HG02973 (cell line): ENCODE measurements around the gene PJA2.
"Not testable (repeated sequence)": the region's sequence is repeated elsewhere in the genome, so short reads cannot be mapped to it uniquely, and the experiment has no call there.

Experiments
- ATAC-seq: cut with Tn5 transposase; IDR thresholded peaks from one replicate; pipeline ENCODE4 v1.9.1; 2021; ENCODE audit warnings: moderate library complexity; ENCODE audit not compliant: unreplicated experiment

PJA2 gene

DNA sequence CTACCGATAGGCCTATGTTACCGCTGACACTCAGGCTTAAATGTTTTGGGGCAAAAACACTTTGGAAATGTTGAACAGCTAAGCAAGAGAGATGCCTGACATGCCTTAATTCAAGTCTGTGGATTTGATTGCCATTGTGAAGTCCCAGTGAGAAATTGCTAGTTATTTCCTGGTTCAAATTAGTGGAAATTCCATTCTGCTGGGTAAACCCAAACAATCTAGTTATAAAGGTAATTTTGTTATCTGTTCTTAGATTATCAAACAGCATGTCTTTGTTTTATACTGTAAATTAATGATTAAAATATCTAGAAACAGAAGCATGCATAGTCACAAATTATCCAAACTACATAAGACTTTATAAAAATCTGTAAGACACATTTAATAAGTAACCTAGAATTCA is 96.6 kb downstream of the PJA2 start:
- no peak for ATAC-seq

DNA sequence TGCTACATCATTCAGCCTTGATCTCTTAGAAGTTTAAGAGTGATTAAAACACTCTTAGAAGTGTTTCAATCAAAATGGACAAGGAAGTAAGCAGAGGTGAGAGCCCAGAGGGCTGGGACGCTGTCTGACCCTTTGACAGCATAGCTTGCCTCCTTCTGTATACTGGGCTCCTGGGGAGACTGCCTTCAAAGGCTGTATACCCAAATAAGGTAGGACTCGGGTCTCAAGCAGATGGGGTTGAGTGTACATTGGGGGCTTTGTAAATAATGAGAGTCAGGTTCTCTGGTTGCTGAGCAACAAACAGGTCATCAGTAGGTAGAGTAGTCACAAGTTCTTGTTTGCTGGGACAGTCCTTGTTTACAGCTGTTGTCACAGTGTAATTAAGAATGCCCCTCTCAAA is 97.1 kb downstream of the PJA2 start:
- no peak for ATAC-seq

DNA sequence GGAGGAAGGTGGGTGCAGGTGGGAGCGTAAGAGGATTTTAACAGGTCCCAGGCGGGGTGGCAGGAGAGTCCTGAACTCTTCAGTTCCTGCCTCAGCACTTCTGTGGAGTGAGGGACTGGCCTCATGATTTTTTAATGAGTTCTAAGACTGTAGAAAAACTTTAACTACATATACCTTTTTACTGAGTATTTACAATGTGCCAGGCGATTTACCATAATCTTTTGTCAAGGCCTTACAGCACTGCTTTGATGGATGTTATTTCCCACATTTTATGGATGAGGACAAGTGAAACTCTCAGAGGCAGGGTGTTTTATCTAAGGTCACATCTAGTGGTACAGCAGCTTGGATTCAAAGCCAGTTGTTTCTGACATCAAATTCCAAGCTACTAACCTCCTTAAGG is 99.5 kb downstream of the PJA2 start:
- no peak for ATAC-seq

DNA sequence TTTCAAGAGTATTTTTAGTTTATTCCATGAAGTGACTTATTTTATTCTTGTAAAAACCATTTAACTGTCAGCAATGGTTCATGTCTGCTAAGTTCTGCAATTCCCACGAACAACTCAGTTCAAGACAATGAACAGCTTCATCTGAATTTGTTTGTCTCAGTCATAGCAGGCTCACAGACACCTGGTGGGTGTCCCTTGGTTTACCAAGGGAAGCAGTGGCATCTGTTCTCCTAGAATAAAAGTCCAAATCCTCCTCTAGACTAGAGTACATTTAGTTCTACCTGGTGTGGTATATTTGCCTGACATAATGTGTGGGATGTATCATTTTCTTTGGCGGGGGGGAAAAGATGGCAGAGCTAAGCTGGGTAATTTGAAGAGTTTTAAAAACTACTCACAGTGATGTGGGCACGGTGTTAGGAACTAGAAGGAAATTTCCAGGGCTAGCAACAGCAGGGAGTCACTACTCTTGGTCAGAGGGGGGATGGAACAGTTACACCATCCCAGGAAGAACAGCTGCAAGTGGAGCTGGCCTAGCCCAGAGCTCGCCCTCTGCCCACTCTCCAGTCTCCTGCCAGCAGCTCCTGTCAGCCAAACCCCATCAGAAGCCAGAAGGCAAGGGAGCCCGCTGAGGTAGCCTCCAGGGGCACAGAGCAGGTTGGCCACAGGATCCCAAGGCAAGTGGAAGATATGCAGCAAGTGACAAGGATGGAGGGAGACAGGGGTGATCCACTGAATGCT is 100.3 kb downstream of the PJA2 start:
- ATAC-seq: no peak

DNA sequence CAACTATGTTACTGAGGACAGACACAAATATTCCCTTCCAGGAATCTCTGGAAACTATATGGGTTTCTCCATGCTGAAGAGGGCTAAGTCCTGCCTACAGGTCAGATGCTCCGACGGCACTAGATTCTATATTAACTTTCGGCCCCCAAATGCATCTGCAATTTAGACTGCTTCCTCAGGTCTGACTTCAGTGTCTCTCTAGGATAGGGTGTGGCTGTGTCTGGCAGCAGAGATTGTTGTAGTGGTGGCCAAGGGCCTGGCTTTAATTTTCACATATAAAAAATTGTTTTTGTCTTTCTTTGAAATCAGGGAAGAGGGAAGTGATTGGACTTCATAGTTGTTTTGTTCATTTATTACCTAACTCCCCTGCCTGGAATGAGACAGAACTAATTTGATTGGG is 101.8 kb downstream of the PJA2 start:
- ATAC-seq: no peak

DNA sequence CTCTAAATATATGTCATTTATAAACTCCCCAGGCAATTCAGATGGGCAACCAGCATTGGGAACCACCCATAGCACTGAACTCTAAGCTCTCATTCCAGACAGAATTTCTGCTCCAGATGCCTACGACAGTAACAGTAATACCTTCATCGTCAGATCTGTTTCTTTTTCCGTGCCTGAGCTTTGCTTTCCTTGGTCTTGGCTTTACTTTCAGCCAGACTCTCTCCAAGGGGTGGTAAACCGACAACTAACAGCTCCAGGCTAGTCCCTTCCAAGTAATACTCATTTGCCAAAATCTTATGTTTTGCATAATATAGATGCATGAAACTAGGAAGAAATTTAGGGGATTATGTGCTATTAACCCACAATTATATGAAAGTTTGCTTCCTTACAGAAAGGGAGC is 102.3 kb downstream of the PJA2 start:
- no peak for ATAC-seq

DNA sequence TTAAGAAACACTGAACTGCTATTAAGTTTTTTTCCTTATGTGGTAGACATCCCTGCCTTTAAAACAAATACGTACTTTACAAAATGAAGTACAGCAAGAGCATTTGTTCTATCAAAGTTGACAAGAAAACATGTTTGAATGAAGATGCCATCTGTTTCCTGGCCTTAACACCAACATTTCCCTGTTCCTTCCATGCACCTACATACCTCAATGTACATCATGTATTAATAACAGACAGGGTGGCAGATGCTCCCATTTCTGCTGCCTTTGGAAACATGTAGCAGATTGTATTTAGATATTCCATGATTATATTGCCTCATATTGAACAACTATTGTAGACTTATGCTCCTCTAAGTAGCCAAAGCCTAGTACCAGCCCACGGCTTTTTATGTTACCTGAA is 104.4 kb downstream of the PJA2 start:
- no peak for ATAC-seq

DNA sequence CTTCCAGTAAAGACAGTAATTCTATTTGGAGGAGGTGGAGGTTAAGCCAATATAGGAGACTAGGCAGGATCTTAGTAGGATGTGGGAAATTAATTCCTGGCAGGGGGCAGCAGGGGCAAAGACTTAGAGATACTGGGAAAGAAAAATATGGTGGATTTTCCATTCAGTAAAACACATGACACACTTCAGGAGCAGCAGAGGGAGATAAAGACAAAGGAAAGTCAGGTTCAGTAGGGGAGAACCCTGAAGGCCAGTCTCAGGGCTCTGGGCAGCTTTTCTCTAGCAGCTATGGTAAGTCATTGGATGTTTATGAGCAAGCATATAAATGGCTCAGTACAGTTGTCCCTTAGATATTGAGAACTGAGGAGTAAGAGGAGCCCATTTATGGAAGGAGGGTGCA is 105.5 kb downstream of the PJA2 start:
- no peak for ATAC-seq

DNA sequence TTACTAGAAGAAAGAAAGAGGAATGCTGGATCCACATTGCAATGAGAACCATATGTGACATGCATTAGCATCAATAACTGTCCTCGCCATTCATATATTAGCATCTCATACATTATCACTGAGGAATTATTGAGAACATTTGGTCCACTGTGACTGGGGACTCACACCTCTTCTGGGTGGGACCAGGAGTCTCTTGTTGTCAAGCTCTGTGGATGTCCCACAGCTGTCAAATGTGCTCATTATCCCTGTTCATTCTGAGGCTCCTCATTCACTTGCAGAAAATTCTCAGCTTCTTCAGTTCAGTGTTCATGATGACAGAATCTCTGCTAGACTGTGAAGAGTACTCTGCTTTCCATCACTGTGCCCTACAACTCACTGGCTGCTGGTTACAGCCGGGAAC is 109.4 kb downstream of the PJA2 start:
- ATAC-seq: no peak

DNA sequence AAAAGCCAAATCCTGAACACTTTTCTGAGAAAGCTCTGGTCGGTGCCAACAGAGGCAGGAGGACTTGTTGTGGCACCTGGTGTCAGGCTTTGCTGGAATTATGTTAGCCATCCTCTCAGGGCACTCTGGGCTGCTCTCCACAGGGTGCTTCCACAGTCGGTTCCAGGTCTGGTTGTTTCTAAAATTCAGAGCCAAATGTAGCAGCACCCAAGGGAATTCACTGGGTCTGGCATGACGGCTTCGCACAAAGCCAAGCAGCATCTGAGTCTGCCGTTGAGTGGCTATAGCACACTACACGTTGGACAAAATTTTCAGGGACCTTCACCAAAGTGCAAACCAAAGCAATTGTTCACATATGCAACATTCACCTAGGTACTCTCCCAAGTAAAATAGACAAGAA is 110.2 kb downstream of the PJA2 start:
- ATAC-seq: no peak

DNA sequence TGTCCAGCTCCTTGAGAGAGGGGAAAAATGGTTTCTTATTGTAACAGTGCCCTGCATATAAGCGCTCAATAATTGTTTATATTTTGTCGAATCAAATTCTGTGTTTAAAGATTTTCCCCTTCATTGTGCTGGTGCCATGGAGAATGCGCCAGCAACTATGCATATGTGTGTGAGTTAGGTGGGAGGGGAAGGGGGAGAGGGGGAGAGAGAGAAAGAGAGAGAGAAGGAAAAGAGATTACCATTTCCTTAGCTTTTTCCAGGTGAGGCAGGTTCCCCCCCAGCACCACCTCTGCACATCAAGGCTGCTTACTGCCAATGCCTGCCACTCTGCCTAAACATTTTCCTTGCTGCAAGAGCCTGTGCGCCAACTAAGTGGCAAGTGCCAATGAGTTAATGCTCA is 111.0 kb downstream of the PJA2 start:
- no peak for ATAC-seq

DNA sequence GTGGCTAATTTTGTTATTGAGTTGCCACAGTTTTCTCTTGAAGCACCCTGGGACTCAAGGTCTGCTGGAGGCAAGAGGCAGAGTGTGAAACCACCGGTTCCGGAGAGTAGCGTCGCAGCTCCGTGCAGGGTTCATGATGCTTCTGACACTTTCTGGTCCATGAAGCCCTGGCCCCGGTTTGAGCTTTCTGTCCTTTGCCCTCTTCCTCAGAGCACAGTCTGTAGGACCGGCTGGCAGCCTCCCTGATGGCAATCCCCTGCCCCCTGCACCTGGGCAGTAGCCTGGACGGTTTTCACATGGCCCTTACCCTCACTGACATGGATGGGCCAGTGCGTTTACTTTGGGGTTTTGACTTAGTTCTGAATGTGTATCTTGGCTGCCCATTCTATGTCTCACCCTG is 111.9 kb downstream of the PJA2 start:
- ATAC-seq: no peak

DNA sequence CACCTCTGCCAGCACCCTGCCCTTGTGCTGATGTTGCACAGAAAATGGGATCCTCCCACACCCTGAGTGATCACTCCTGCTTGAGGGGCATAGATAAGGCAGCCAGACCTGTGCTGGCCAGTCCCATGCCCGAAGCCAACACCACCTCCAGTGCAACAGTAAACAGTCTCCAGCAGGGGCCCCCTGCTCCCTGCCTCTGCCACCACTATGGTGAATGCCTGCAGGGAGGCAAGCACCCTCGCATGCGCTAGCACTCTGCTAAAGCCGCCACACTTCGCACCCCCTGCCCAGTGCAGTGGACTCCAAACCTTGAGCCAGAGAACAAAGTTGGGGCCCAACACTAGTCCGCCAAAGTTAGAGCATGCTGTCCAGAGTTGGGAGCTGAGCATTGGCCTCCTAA is 118.7 kb downstream of the PJA2 start:
- ATAC-seq: no peak

DNA sequence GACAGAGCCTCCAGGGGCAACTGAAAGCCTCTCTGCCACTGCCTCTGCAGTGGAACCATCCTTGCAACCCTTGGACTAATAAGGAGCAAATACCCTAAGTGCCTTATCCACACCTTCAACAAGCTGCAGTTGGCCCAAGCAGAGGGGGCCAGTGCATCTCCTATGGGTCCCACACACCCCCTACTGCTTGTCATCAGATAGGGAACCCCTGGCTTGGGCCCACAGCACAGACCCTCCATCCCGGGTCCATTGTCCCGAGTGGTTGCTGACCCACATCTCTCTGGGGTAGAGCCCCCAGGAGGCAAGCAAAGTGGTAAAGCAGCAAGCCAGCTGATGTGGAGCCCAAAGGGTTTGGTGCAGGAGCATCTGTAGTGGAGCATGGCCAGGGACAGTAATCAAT is 119.5 kb downstream of the PJA2 start:
- ATAC-seq: no peak

DNA sequence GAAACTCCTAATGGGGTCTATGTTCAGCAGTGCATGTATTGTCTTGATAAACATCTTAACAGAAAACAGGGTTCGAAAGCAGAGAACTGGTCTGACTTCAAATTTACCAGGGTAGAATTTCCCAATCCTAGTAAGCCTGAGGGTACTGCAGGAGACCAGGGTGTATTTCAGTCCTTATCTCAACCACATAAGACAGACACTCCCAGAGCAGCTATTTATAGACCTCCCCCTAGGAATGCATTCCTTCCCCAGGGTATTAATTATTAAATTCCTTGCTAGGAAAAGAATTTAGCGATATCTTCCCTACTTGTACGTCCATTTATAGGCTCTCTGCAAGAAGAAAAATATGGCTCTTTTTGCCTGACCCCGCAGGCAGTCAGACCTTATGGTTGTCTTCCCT is 123.1 kb downstream of the PJA2 start:
- ATAC-seq: not testable (repeated sequence)
